ENCODE data around the gene TMCO5A.
"Not testable (repeated sequence)": the region's sequence is repeated elsewhere in the genome, so short reads cannot be mapped to it uniquely, and the experiment has no call there.

The TMCO5A gene

GRCh38 chr15:37934340-37934739 is at the start of gene TMCO5A:
TSS of gene TMCO5A (plus strand) at chr15:37934640. CDS start at chr15:37936324, 1,684 bp downstream.
- no peak for DNase-seq (ENCODE audit: low spot score)

GRCh38 chr15:37885651-37886050 is 48.8 kb upstream of the TMCO5A start:
- DNase-seq (ENCODE audit: low spot score) = no peak

- no peak for DNase-seq (ENCODE audit: low spot score)
Measured at GRCh38 chr15:37888356-37888755, 46.1 kb upstream of the TMCO5A start.

GRCh38 chr15:37891766-37892368 is 42.6 kb upstream of the TMCO5A start:
- DNase-seq (ENCODE audit: low spot score) = no peak

- no peak for DNase-seq (ENCODE audit: low spot score)
Measured at GRCh38 chr15:37893309-37893708, 41.1 kb upstream of the TMCO5A start.

GRCh38 chr15:37898362-37898761 is 36.1 kb upstream of the TMCO5A start:
- no peak for DNase-seq (ENCODE audit: low spot score)

- DNase-seq (ENCODE audit: low spot score) = peak; percentile 16
Measured at GRCh38 chr15:37900326-37901221, 33.9 kb upstream of the TMCO5A start.

GRCh38 chr15:37902126-37902525 is 32.3 kb upstream of the TMCO5A start:
- DNase-seq (ENCODE audit: low spot score) = no peak

GRCh38 chr15:37903919-37904625 is 30.4 kb upstream of the TMCO5A start:
- no peak for DNase-seq (ENCODE audit: low spot score)

GRCh38 chr15:37907136-37907535 is 27.3 kb upstream of the TMCO5A start:
- no peak for DNase-seq (ENCODE audit: low spot score)

- no peak for DNase-seq (ENCODE audit: low spot score)
Measured at GRCh38 chr15:37921527-37922385, 12.7 kb upstream of the TMCO5A start.

- no peak for DNase-seq (ENCODE audit: low spot score)
Measured at GRCh38 chr15:37926136-37926535, 8.3 kb upstream of the TMCO5A start.

- DNase-seq (ENCODE audit: low spot score) = no peak
Measured at GRCh38 chr15:37929238-37929637, 5.2 kb upstream of the TMCO5A start.

- no peak for DNase-seq (ENCODE audit: low spot score)
Measured at GRCh38 chr15:37931321-37931720, 3.1 kb upstream of the TMCO5A start.

GRCh38 chr15:37931868-37932267 is 2.6 kb upstream of the TMCO5A start:
- DNase-seq (ENCODE audit: low spot score) = peak; percentile 15

GRCh38 chr15:37932549-37932948 is 1.9 kb upstream of the TMCO5A start:
- DNase-seq (ENCODE audit: low spot score) = no peak

GRCh38 chr15:37933666-37934065 is 774 bp upstream of the TMCO5A start:
- DNase-seq (ENCODE audit: low spot score) = peak; percentile 10

- no peak for DNase-seq (ENCODE audit: low spot score)
Measured at GRCh38 chr15:37940876-37941275, 6.4 kb downstream of the TMCO5A start.

- no peak for DNase-seq (ENCODE audit: low spot score)
Measured at GRCh38 chr15:37941779-37942178, 7.3 kb downstream of the TMCO5A start.

GRCh38 chr15:37951999-37952398 is 17.6 kb downstream of the TMCO5A start:
- no peak for DNase-seq (ENCODE audit: low spot score)

GRCh38 chr15:37960742-37961141 is 26.3 kb downstream of the TMCO5A start:
- not testable (repeated sequence) for DNase-seq (ENCODE audit: low spot score)

- DNase-seq (ENCODE audit: low spot score) = no peak
Measured at GRCh38 chr15:37967788-37968187, 33.3 kb downstream of the TMCO5A start.
